Measurements from ENCODE around the gene FN3KRP. TPM values are rescaled to one million over a fixed set of nuclear protein-coding genes. Genes with fewer than 3 reads are reported as not detected.

The FN3KRP gene
- total RNA-seq, 4 donors from 2014 or later = 13.1 to 21.2 (median 18.3) TPM

DNA sequence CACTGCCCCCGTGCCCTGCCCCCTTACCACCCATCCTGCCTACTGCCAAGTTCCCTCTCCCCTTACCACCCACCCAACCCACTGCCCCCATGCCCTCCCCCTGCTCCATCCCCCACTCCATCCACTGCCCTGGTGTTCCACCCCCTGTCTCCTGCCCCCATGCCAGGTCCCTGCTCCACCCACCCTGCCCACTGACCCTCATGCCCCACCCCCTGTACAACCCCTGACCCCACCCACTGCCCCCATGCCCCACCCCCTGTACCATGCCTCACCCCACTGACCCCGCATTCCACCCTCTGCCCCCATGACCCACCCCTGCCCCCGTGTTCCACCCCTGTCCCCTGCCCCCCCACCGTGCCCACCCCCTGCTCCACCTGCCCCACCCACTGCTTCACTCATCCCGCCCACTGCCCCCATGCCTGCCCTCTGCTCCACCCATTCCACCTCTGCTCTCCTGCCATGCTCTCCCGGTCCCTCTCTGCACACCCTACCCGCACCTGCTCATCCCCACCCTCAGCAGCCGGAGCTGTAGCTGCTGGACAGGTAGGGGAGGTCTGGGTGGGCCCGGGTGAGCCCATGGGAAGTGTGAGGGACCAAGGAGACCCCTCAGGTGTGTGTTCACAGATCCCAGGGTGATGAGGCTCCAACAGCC lies 7.4 kb upstream of the FN3KRP start:
- intact Hi-C loops (cut with DNase I; ENCODE audit: low total_unique reads) = no loop called here
- no peak for DNase-seq (ENCODE audit: low spot score in 2 of 2)
- WGBS, 2 donors = 39 to 56% methylated on average over 3 to 4 of the region's 9 CpGs
- TF ChIP-seq POLR2A (IDR thresholded peaks at IDR 0.05) (no peak), CTCF (IDR thresholded peaks at IDR 0.05) (no peak)
- H3K4me3 ChIP-seq (ENCODE audit: low read depth, poor library complexity, severe bottlenecking) = no peak overlapping the region

GRCh38 chr17:82709676-82710498 lies 6.6 kb upstream of the FN3KRP start:
- no peak for TF ChIP-seq POLR2A (IDR thresholded peaks at IDR 0.05)
- no peak for TF ChIP-seq CTCF (IDR thresholded peaks at IDR 0.05)
- DNase-seq (ENCODE audit: low spot score in 2 of 2) = no peak
- H3K4me3 ChIP-seq (ENCODE audit: low read depth, poor library complexity, severe bottlenecking) = no peak overlapping the region
- intact Hi-C loops (cut with DNase I; ENCODE audit: low total_unique reads) = no loop called here
- 85 to 90% methylated on average over 25 of the region's 25 CpGs for WGBS, 2 donors

GRCh38 chr17:82710499-82711232 lies 5.8 kb upstream of the FN3KRP start:
- DNase-seq (ENCODE audit: low spot score in 2 of 2) = no peak
- TF ChIP-seq CTCF (IDR thresholded peaks at IDR 0.05) = no peak
- no peak for TF ChIP-seq POLR2A (IDR thresholded peaks at IDR 0.05)

GRCh38 chr17:82713071-82713723 lies 3.3 kb upstream of the FN3KRP start:
- intact Hi-C loops (cut with DNase I; ENCODE audit: low total_unique reads) = no loop called here
- no peak for DNase-seq (ENCODE audit: low spot score in 2 of 2)
- TF ChIP-seq POLR2A (IDR thresholded peaks at IDR 0.05) = no peak
- no peak for TF ChIP-seq CTCF (IDR thresholded peaks at IDR 0.05)
- no peak overlapping the region for H3K4me3 ChIP-seq (ENCODE audit: low read depth, poor library complexity, severe bottlenecking)
- 88 to 89% methylated on average over 32 of the region's 35 CpGs for WGBS, 2 donors

More at GRCh38 chr17:82710499-82711232, 5.8 kb upstream of the FN3KRP start:
- no peak overlapping the region for H3K4me3 ChIP-seq (ENCODE audit: low read depth, poor library complexity, severe bottlenecking)
- intact Hi-C loops (cut with DNase I; ENCODE audit: low total_unique reads) = no loop called here
- 75 to 80% methylated on average over 28 to 29 of the region's 29 CpGs for whole genome bisulfite sequencing, 2 donors

- WGBS, 2 donors = 95 to 97% methylated on average over 18 of the region's 18 CpGs
- no peak overlapping the region for H3K4me3 ChIP-seq (ENCODE audit: low read depth, poor library complexity, severe bottlenecking)
- DNase-seq (ENCODE audit: low spot score in 2 of 2) = no peak
- TF ChIP-seq CTCF (IDR thresholded peaks at IDR 0.05) (no peak), POLR2A (IDR thresholded peaks at IDR 0.05) (no peak)
- intact Hi-C loops (cut with DNase I; ENCODE audit: low total_unique reads) = no loop called here
Observed at GRCh38 chr17:82718986-82719685, 2.6 kb downstream of the FN3KRP start.
